A673 (cell line): ENCODE data around the gene CRYBA2.

Source experiments
- CTCF ChIP-seq: fragments of 300-800, 200-600 bp; sonication (generic); conservative IDR thresholded peaks from 2 replicates; pipeline ENCODE4 v1.5.1; 2017; ENCODE audit warnings: low read depth, mild to moderate bottlenecking, antibody characterized with exemption, low read length, moderate library complexity, mixed read lengths
- EZH2 ChIP-seq: fragments of 200-600 bp; sonication (generic); IDR thresholded peaks from 2 replicates; pipeline ENCODE4 v1.6.1; 2017; ENCODE audit warnings: borderline replicate concordance, low read depth, mild to moderate bottlenecking, mixed read lengths, antibody characterized with exemption, low read length; ENCODE audit not compliant: poor library complexity, severe bottlenecking

DNA sequence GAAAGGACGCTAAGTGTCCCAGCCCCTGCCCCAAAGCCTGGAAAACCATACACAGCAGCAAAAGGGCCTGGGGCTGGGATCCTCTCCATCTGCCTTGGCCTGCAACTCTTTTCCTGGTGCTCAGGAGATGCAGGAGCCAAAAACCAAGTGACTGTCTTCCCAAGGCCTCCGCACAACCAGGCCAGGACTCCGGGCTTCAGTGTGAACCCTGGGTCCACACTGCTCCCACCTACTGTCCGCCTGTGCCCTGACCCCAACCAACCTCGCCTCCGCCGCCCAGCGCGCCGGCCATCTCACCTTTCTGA, 9.3 kb downstream of the CRYBA2 start:
- TF ChIP-seq CTCF (no peak), EZH2 (no peak)
